ENCODE measurements around the gene LONRF2. TPM values are rescaled to one million over a fixed set of nuclear protein-coding genes. Genes with fewer than 3 reads are reported as not detected.

The LONRF2 gene
- total RNA-seq, 3 donors from 2014 or later (not counting 1 experiment from before 2014, with no cell fraction given), result not detected

GRCh38 chr2:100257939-100258338 lies 64.4 kb downstream of the LONRF2 start:
- Histone ChIP-seq H3K27me3 (ENCODE audit: control insufficient read depth, insufficient read depth, low read length) (no peaks in the 10 kb centered on the region), H3K4me3 (ENCODE audit: low read length) (no peak overlapping the region), H3K9me3 (ENCODE audit: control insufficient read depth, insufficient read depth, low read length) (no peaks in the 10 kb centered on the region), H3K27ac (ENCODE audit: low read length) (no peak overlapping the region), H3K36me3 (ENCODE audit: control insufficient read depth, insufficient read depth, low read length) (no peaks in the 10 kb centered on the region), H3K4me1 (ENCODE audit: control insufficient read depth, insufficient read depth, low read length) (no peaks in the 10 kb centered on the region)
- no peak for ATAC-seq
- Mint-ChIP-seq H3K4me3 (no peak overlapping the region), H3K36me3 (no peaks in the 10 kb centered on the region), H3K27ac (no peak overlapping the region), H3K9me3 (no peaks in the 10 kb centered on the region), H3K27me3 (ENCODE audit: low read depth in 2 of 2) (no peaks in the 10 kb centered on the region), H3K4me1 (no peaks in the 10 kb centered on the region)
- intact Hi-C loops (cut with micrococcal nuclease), result no loop called here
- no peak for DNase-seq
- TF ChIP-seq CTCF (IDR thresholded peaks at IDR 0.05), result no peak
- 91% methylated on average over 9 of the region's 9 CpGs for WGBS (ENCODE audit: insufficient coverage)

- DNase-seq (no peak), ATAC-seq (no peak)
- WGBS (ENCODE audit: insufficient coverage), result 85% methylated on average over 2 of the region's 2 CpGs
- no peaks in the 10 kb centered on the region for H3K27me3 Mint-ChIP-seq (ENCODE audit: low read depth in 2 of 2)
- Histone ChIP-seq H3K27me3 (ENCODE audit: control insufficient read depth, insufficient read depth, low read length) (no peaks in the 10 kb centered on the region), H3K9me3 (ENCODE audit: control insufficient read depth, insufficient read depth, low read length) (no peaks in the 10 kb centered on the region), H3K27ac (ENCODE audit: low read length) (no peak overlapping the region), H3K4me1 (ENCODE audit: control insufficient read depth, insufficient read depth, low read length) (no peaks in the 10 kb centered on the region), H3K4me3 (ENCODE audit: low read length) (no peak overlapping the region), H3K36me3 (ENCODE audit: control insufficient read depth, insufficient read depth, low read length) (no peaks in the 10 kb centered on the region)
- TF ChIP-seq CTCF (IDR thresholded peaks at IDR 0.05), result no peak
- no peak overlapping the region for H3K4me3 Mint-ChIP-seq
- no peaks in the 10 kb centered on the region for H3K36me3 Mint-ChIP-seq
- no peak overlapping the region for H3K27ac Mint-ChIP-seq
- no peaks in the 10 kb centered on the region for H3K9me3 Mint-ChIP-seq
- intact Hi-C loops (cut with micrococcal nuclease), result no loop called here
- H3K4me1 Mint-ChIP-seq, result no peaks in the 10 kb centered on the region
These were observed 65.5 kb downstream of the LONRF2 start for GRCh38 chr2:100256849-100257248.

GRCh38 chr2:100256416-100256815 lies 65.9 kb downstream of the LONRF2 start:
- Mint-ChIP-seq H3K4me1 (no peaks in the 10 kb centered on the region), H3K27ac (no peak overlapping the region), H3K9me3 (no peaks in the 10 kb centered on the region), H3K27me3 (ENCODE audit: low read depth in 2 of 2) (no peaks in the 10 kb centered on the region), H3K36me3 (no peaks in the 10 kb centered on the region), H3K4me3 (no peak overlapping the region)
- no peak for DNase-seq
- intact Hi-C loops (cut with micrococcal nuclease), result no loop called here
- ATAC-seq, result no peak
- TF ChIP-seq CTCF (IDR thresholded peaks at IDR 0.05), result no peak
- H3K36me3 ChIP-seq (ENCODE audit: control insufficient read depth, insufficient read depth, low read length), result no peaks in the 10 kb centered on the region
- H3K27ac ChIP-seq (ENCODE audit: low read length), result no peak overlapping the region
- no peak overlapping the region for H3K4me3 ChIP-seq (ENCODE audit: low read length)
- WGBS (ENCODE audit: insufficient coverage), result 85% methylated on average over 11 of the region's 11 CpGs
- H3K9me3 ChIP-seq (ENCODE audit: control insufficient read depth, insufficient read depth, low read length), result no peaks in the 10 kb centered on the region
- H3K27me3 ChIP-seq (ENCODE audit: control insufficient read depth, insufficient read depth, low read length), result no peaks in the 10 kb centered on the region
- H3K4me1 ChIP-seq (ENCODE audit: control insufficient read depth, insufficient read depth, low read length), result no peaks in the 10 kb centered on the region

- H3K9me3 ChIP-seq (ENCODE audit: control insufficient read depth, insufficient read depth, low read length), result no peaks in the 10 kb centered on the region
- no peaks in the 10 kb centered on the region for H3K36me3 Mint-ChIP-seq
- DNase-seq (no peak), ATAC-seq (no peak)
- 88% methylated on average over 16 of the region's 16 CpGs for WGBS (ENCODE audit: insufficient coverage)
- no peaks in the 10 kb centered on the region for H3K27me3 ChIP-seq (ENCODE audit: control insufficient read depth, insufficient read depth, low read length)
- no peak overlapping the region for H3K4me3 Mint-ChIP-seq
- no peak overlapping the region for H3K4me3 ChIP-seq (ENCODE audit: low read length)
- H3K4me1 Mint-ChIP-seq, result no peaks in the 10 kb centered on the region
- no peaks in the 10 kb centered on the region for H3K4me1 ChIP-seq (ENCODE audit: control insufficient read depth, insufficient read depth, low read length)
- no peak for TF ChIP-seq CTCF (IDR thresholded peaks at IDR 0.05)
- H3K27ac ChIP-seq (ENCODE audit: low read length), result no peak overlapping the region
- H3K27me3 Mint-ChIP-seq (ENCODE audit: low read depth in 2 of 2), result peaks cover 0 to 5% of the 10 kb centered on the region in 2 donors
- intact Hi-C loops (cut with micrococcal nuclease), result no loop called here
- H3K36me3 ChIP-seq (ENCODE audit: control insufficient read depth, insufficient read depth, low read length), result no peaks in the 10 kb centered on the region
- no peak overlapping the region for H3K27ac Mint-ChIP-seq
- H3K9me3 Mint-ChIP-seq, result no peaks in the 10 kb centered on the region
These were observed 67.6 kb downstream of the LONRF2 start for GRCh38 chr2:100254646-100255210.

Data from natural killer cell (primary cell).